Activated T-cell treated with anti-CD3 and anti-CD28 coated beads for 24 hours (primary cell): ENCODE measurements around the gene CPOX.
"Not testable (repeated sequence)": the region's sequence is repeated elsewhere in the genome, so short reads cannot be mapped to it uniquely, and the experiment has no call there.

Source experiments
- DNase-seq: peaks from one replicate; pipeline ENCODE4 v3.0.0-alpha.2; 2020; ENCODE audit warnings: low read depth

Gene CPOX

GRCh38 chr3:98561727-98562521, 31.5 kb downstream of the CPOX start:
- no peak for DNase-seq

DNA sequence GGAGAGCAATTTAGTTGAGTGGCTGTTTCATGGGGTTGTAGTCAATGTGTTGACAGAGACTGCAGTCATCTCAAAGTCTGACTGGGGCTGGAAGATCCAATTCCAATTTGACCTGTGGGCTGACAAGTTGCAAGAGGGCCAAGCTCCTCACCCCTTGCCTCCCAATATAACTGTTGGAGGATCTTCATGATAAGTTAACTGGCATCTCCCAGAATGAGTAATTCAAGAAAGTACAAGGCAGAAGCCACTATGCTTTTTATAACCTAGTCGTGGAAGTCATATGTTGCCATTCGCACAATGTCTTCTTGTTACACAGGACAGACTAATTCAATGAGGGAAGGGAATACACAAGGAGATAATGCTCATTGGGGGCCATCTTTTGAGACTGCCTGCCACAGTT, 32.5 kb downstream of the CPOX start:
- no peak for DNase-seq

- not testable (repeated sequence) for DNase-seq
Observed at GRCh38 chr3:98559769-98560168, 33.6 kb downstream of the CPOX start.

GRCh38 chr3:98558100-98558827, 35.1 kb downstream of the CPOX start:
- no peak for DNase-seq

GRCh38 chr3:98557324-98558010, 35.9 kb downstream of the CPOX start:
- peak; percentile 56 for DNase-seq

- peak; percentile 68 for DNase-seq
Observed at GRCh38 chr3:98556164-98557130, 37.0 kb downstream of the CPOX start.

DNA sequence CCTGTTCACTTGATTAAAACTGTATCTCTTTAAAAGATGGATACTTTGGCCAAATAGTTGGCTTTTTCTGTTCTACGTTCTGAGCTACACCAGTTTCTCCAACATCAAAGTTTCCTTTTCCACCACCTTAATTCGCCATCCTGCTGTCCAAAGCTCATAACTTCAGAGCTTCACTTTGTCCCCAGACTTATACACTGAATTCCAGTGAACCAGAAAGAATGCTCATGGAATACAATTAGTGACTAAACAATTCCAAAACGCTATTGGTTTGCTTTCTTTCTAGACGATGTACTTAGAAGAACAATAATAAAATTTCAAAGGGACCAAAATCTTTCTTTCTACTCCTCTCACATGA, 38.4 kb downstream of the CPOX start:
- no peak for DNase-seq

GRCh38 chr3:98554580-98554979, 38.8 kb downstream of the CPOX start:
- no peak for DNase-seq

DNA sequence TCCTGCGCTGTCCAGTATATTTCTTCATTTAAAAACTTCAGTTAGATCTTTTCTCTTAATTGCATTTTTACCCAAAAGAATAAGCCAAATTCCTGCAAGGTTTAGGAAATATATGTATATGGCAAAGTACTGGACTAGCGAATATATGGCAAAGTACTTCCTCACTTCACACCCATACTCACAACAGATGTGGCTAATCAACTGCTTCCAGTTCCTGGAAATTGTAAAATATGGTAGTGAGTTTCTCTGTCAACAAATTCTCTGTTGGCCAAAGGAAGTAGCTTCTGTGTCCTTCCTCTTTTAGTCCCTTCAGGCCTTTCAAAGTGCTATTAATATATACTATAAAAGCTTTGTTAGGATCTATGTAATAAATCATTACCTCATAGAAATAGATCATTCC, 39.7 kb downstream of the CPOX start:
- DNase-seq, result no peak

DNA sequence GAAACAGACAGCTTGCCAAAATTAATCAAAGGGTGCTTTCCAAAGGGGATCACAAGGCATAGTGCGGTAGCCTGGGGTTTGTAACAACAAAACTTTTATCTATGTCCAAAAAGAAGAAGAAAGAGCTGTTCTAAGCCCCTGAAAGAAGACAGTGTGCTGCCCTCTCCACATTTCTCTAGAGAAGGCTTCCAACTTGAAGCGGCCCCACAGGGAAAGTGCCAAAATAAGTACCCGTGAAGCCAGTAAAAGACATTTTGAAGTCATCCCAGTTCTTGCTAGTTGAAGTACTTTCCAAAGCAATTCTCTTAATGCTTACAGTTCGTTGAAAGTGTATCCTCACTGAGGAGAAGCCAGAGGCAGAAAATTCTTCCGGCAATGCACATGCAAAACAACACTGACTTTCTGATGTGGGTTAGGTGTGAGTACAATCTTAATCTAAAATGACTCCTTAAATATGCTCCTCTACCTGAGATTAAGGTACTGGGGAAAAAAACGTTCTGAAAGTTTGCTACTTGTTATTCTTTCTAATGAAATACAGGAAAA, 40.3 kb downstream of the CPOX start:
- no peak for DNase-seq

- DNase-seq, result no peak
Observed at GRCh38 chr3:98552232-98553020, 41.0 kb downstream of the CPOX start.

- DNase-seq, result no peak
Observed at GRCh38 chr3:98551754-98552153, 41.7 kb downstream of the CPOX start.

- DNase-seq, result no peak
Observed at GRCh38 chr3:98551236-98551635, 42.2 kb downstream of the CPOX start.

- no peak for DNase-seq
Observed at GRCh38 chr3:98550833-98551232, 42.6 kb downstream of the CPOX start.

DNA sequence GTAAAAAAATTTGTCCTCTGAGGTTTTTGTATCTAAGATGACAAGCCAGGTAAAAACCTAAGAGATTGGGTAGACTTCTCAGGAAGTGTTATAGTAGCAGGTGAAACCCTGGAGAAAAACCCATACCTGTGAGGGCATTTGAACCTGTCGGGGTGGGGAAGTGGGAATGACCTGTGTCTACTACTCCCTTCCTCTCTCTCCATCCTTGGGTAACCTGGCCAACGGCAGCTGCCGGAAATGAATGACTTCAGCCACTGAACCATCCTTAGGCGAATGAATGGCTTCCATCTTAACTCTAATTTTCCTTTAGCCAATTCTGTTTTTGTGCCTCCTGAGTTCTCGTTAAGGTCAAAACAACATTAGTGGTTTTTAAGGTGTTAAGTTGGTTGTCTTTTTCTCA, 44.9 kb downstream of the CPOX start:
- no peak for DNase-seq

GRCh38 chr3:98545940-98546339, 47.5 kb downstream of the CPOX start:
- DNase-seq, result no peak

DNA sequence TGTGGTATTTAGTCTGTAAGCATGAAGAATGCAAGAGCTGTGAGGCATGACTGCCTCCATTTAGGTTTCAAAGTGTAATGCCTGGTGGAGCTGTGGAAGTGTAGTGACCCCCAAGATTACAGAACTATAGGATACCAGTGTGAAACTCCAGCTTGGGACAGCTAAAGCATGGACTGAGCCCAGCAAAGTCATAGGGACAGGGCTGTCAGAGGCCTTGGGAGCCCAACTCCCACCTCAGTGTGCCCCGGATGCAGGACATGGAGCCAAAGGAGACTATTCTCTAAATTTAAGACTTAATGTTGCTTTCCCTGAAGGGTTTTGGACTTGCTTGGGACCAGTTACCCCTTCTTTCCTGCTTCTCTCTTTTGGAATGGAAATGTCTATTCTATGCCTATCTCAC, 50.8 kb downstream of the CPOX start:
- DNase-seq, result no peak

DNA sequence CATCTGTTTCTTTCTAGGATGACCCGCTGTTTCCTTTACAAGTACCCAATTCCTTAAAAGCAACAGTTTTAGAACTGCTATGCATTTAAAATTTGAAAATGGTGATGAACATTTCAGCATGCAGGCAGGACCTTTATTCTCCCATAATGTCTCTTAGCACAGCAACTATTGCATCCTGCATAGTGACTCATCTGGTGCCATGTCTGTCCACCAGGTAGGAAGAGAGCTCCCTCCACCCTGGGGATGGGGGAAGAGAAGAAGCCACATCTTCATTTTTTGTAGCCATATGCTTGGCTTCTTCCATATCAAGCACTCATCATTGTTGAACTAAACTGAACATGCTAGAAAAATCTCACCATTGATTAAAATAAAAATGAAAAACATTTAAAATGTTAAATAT, 51.7 kb downstream of the CPOX start:
- DNase-seq, result no peak

DNA sequence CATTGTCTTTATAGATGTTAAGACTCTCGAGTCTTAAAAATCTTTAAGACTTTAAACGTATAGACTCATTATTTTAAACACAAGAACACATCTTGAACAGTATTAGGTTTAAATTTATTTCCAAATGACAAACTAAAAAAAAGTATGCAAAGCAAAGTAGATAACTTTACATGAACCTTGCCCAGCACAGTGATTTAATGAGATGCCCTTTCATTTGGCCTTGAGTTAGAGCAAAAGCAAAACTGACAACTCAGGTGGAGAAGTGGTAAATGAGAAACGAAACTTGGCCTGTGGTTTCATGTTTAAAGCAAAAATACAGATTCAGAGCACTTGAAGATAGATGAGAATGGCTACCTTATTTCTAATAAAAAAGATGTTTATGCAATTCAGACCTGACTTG, 53.1 kb downstream of the CPOX start:
- no peak for DNase-seq

DNA sequence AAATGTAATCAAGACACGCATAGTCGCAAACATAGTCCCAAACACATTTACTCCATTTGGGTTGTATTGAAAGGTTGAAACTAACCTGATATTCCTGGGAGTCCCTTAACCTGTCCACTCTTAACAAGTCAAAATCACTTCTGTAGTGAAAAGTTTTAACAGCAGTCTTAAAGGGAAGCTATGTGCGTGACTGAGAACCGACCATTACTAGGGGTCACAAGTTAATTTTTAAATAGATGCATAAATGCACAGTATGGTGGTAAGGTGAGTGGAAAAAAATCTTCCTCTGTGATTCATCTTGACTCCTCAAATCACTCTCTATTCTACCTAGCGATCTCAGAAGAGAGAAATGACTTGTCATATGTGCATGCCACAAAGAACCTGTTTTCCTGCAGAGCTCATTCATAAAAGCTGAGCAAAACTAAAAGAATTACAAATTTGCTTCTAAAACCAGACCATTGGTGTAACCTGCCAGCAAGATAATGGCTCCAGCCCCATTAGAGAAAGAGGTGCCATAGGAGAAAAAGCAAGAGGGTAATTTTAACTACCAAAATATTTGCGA, 56.9 kb downstream of the CPOX start:
- DNase-seq, result no peak

DNA sequence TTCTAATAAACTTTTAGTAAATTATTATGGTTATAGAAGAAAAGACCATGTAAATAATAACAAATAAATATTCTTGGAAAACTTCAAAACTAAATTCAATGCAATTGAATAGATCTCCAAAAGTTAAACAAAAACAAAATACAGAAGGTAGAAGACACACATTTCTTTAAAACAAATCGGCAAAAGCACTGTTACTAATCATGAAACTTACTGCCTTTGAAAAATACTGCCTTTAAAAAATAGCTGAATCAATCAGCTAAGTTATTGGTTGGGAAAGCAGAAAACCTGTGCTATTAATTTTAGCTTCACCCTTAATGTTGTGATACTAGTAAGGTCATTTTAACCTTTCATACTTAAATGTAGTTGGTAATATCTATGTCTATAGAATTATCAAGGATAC, 58.7 kb downstream of the CPOX start:
- no peak for DNase-seq
